ENCODE measurements around the gene BTNL3. TPM values are rescaled to one million over a fixed set of nuclear protein-coding genes. Genes with fewer than 3 reads are reported as not detected.

The BTNL3 gene
- total and polyA plus RNA-seq, 9 of the 15 experiments (the other 6 are each of a cell fraction or from before 2014, with no cell fraction given), result 0.03 to 0.44 (median 0.04) TPM; not detected in 4

GRCh38 chr5:181052672-181053487 lies 64.2 kb downstream of the BTNL3 start (continued):
- peak; percentile 64; the same call in 1 of the 2 replicates for TF ChIP-seq ZKSCAN8 (CRISPR knock-in tag; IDR thresholded peaks at IDR 0.05)
- TF ChIP-seq SIX5 (IDR thresholded peaks at IDR 0.05; ENCODE audit: borderline replicate concordance in 1 of 2, insufficient read depth in 1 of 2, low read depth in 1 of 2, low read length in 2 of 2), result no peak
- 0 out of 2 replicates have a peak, but pooled peaks have one; percentile 53 for TF ChIP-seq TGIF2 (CRISPR knock-in tag; IDR thresholded peaks at IDR 0.05)
- TF ChIP-seq ATF3 (IDR thresholded peaks at IDR 0.05), result no peak
- TF ChIP-seq ATF3 (CRISPR knock-in tag; conservative IDR thresholded peaks at IDR 0.05), result no peak
- TF ChIP-seq SNRNP70 (optimal IDR thresholded peaks at IDR 0.05; ENCODE audit: low read depth, low read length), result no peak
- TF ChIP-seq SAFB2 (IDR thresholded peaks at IDR 0.05; ENCODE audit: borderline replicate concordance, low read depth, low read length, severe bottlenecking), result no peak
- TF ChIP-seq JUND (IDR thresholded peaks at IDR 0.05; ENCODE audit: borderline replicate concordance, low read depth, low read length), result no peak
- TF ChIP-seq JUND (tag; IDR thresholded peaks at IDR 0.05; ENCODE audit: borderline replicate concordance, low read depth, low read length), result no peak; the same call in 2 of the 3 replicates
- TF ChIP-seq HIVEP1 (CRISPR knock-in tag; IDR thresholded peaks at IDR 0.05), result 0 out of 2 replicates have a peak, but pooled peaks have one; percentile 37
- TF ChIP-seq POLR2AphosphoS5 (IDR thresholded peaks at IDR 0.05; ENCODE audit: control insufficient read depth, insufficient read depth, low read depth, low read length), result 0 out of 2 replicates have a peak, but pooled peaks have one; percentile 23
- TF ChIP-seq EHMT2 (IDR thresholded peaks at IDR 0.05), result no peak
- peak; percentile 67 for TF ChIP-seq TFAP4 (CRISPR knock-in tag; IDR thresholded peaks at IDR 0.05; ENCODE audit: borderline replicate concordance)
- TF ChIP-seq TAF1 (IDR thresholded peaks at IDR 0.05; ENCODE audit: control insufficient read depth, extremely low read depth, insufficient read depth, low read length, severe bottlenecking), result peak; percentile 53
- TF ChIP-seq DDX20 (tag; IDR thresholded peaks at IDR 0.05; ENCODE audit: low read depth), result no peak
- TF ChIP-seq TAF15 (IDR thresholded peaks at IDR 0.05; ENCODE audit: low read depth, low read length), result no peak
- TF ChIP-seq ASH1L (IDR thresholded peaks at IDR 0.05; ENCODE audit: borderline replicate concordance, low read depth, partially characterized antibody), result no peak
- no peak for TF ChIP-seq CHD4 (IDR thresholded peaks at IDR 0.05; ENCODE audit: insufficient read depth, insufficient replicate concordance, low read depth, low read length, poor library complexity, severe bottlenecking)
- no peak; the same call in 1 of the 2 replicates for TF ChIP-seq KLF6 (CRISPR knock-in tag; IDR thresholded peaks at IDR 0.05; ENCODE audit: borderline replicate concordance)
- TF ChIP-seq PBX2 (CRISPR knock-in tag; IDR thresholded peaks at IDR 0.05; ENCODE audit: low read depth), result no peak
- TF ChIP-seq PBX2 (tag; conservative IDR thresholded peaks at IDR 0.05; ENCODE audit: low read depth), result no peak
- TF ChIP-seq HNRNPK (IDR thresholded peaks at IDR 0.05; ENCODE audit: low read depth, low read length, poor library complexity, severe bottlenecking), result no peak
